ENCODE results near the gene ADM. TPM values are rescaled to one million over a fixed set of nuclear protein-coding genes. Genes with fewer than 3 reads are reported as not detected.

ADM gene
- total RNA-seq, 1 experiment from 2014 or later: 87.2 TPM

DNA sequence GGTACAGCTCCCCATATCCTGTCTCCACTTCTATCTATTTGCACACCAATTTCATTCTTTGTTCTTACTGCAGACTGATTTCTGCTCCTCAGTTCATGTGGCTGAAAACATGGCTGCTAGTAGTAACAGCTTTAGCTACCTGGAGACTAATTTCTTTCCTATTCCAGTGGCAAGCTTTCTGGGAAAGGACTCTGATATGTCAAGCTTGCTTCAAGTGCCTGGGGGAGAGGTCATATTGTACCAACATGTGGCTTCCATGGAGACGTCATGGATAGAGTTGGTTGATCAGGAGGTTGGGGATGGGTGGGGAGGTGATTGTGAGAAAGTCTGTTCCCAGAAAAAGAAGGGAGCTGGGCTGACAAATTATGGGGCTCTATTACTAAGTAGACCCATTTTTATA lies 44.9 kb downstream of the ADM start (continued):
- TF ChIP-seq, protein P1, sequence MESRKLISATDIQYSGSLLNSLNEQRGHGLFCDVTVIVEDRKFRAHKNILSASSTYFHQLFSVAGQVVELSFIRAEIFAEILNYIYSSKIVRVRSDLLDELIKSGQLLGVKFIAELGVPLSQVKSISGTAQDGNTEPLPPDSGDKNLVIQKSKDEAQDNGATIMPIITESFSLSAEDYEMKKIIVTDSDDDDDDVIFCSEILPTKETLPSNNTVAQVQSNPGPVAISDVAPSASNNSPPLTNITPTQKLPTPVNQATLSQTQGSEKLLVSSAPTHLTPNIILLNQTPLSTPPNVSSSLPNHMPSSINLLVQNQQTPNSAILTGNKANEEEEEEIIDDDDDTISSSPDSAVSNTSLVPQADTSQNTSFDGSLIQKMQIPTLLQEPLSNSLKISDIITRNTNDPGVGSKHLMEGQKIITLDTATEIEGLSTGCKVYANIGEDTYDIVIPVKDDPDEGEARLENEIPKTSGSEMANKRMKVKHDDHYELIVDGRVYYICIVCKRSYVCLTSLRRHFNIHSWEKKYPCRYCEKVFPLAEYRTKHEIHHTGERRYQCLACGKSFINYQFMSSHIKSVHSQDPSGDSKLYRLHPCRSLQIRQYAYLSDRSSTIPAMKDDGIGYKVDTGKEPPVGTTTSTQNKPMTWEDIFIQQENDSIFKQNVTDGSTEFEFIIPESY (IDR thresholded peaks at IDR 0.05; ENCODE audit: extremely low read depth, insufficient replicate concordance, low read length): no peak
- TF ChIP-seq FOSL1 (IDR thresholded peaks at IDR 0.05; ENCODE audit: low read depth) (no peak), TCF7L2 (IDR thresholded peaks at IDR 0.05; ENCODE audit: borderline replicate concordance, extremely low read depth, insufficient read depth, insufficient read length) (no peak), JUND (IDR thresholded peaks at IDR 0.05) (no peak)
- TF ChIP-seq, protein P2, sequence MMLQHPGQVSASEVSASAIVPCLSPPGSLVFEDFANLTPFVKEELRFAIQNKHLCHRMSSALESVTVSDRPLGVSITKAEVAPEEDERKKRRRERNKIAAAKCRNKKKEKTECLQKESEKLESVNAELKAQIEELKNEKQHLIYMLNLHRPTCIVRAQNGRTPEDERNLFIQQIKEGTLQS (IDR thresholded peaks at IDR 0.05): no peak
- TF ChIP-seq, protein P3, sequence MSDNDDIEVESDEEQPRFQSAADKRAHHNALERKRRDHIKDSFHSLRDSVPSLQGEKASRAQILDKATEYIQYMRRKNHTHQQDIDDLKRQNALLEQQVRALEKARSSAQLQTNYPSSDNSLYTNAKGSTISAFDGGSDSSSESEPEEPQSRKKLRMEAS (IDR thresholded peaks at IDR 0.05): no peak

DNA sequence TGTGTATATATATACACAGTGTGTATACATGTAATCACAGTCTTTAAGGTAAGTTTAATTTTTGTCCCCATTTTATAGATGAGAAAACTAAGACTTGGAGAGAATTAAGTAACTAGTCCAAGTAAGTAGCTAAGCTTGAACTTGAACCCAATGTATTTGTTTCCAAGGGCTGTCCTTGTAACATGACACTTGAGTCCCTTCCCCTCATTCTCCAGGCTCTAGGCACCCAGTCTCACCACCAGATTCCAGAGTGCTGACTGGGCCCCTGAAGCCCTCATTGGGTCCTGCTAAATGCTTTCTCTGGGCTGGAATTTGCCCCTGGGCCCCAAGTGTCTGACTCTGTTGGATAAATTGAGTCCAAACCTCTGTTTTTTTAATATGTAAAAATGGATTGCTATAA lies 45.5 kb downstream of the ADM start:
- BruUV-seq (replicated peaks): no TSS peak
- POLR2A ChIA-PET: interaction anchor here (1.5 kb wide), 1 partner anchor 40 kb away, joined by 3 read pairs; no protein-coding TSS in a partner anchor

More for the DNA sequence above, 45.5 kb downstream of the ADM start:
- intact Hi-C loops (cut with micrococcal nuclease): no loop called here
- ATAC-seq: peak; percentile 99
- DNase-seq (ENCODE audit: low read depth, low spot score): peak; percentile 80
- Histone ChIP-seq H4K20me1 (ENCODE audit: insufficient read depth) (no peaks in the 10 kb centered on the region), H3K36me3 (ENCODE audit: control insufficient read depth in 1 of 2, insufficient read depth in 2 of 2, low read length in 2 of 2) (no peaks in the 10 kb centered on the region), H3K79me2 (ENCODE audit: insufficient read depth, low read length) (no peaks in the 10 kb centered on the region), H3K9ac (ENCODE audit: low read length) (peak overlapping the region; percentile 48), H3K9me3 (ENCODE audit: control insufficient read depth in 1 of 2, insufficient read depth in 1 of 2, low read depth in 1 of 2, low read length in 2 of 2) (no peaks in the 10 kb centered on the region), H3K4me1 (ENCODE audit: control insufficient read depth in 1 of 2, insufficient read depth in 2 of 2, low read length in 2 of 2) (peaks cover 34 to 43% of the 10 kb centered on the region in 2 experiments), H3K27me3 (ENCODE audit: insufficient read depth, low read length) (no peaks in the 10 kb centered on the region), H3K4me3 (replicated peaks in 1 of 2; ENCODE audit: low read depth in 1 of 2, low read length in 2 of 2) (peak overlapping the region in 1 of 2 experiments; percentile 47; a peak in 2 of 4 replicates), H2AFZ (ENCODE audit: low read depth, low read length, poor library complexity, severe bottlenecking) (peak overlapping the region; percentile 61), H3K27ac (ENCODE audit: low read depth, low read length) (peak overlapping the region; percentile 16; the same call in 1 of the 2 replicates), H3K9me2 (ENCODE audit: insufficient read depth) (no peaks in the 10 kb centered on the region), H3K4me2 (ENCODE audit: low read length) (peak overlapping the region; percentile 73)
- CTCF ChIA-PET: interaction anchor here (3.8 kb wide), 1 partner anchor 16 kb away, joined by 29 read pairs; no protein-coding TSS in a partner anchor
- TF ChIP-seq CBX3 (IDR thresholded peaks at IDR 0.05; ENCODE audit: low read depth) (peak; percentile 19; the same call in 1 of the 2 replicates), ZNF274 (IDR thresholded peaks at IDR 0.05; ENCODE audit: low read depth, low read length) (no peak), EZH2 (IDR thresholded peaks at IDR 0.05) (no peak), YY1 (IDR thresholded peaks at IDR 0.05; ENCODE audit: extremely low read depth, insufficient replicate concordance, low read depth, low read length) (no peak), POLR2AphosphoS5 (IDR thresholded peaks at IDR 0.05; ENCODE audit: low read depth, low read length) (peak; percentile 40; the same call in 1 of the 2 replicates), POLR2A (IDR thresholded peaks at IDR 0.05; ENCODE audit: borderline replicate concordance, extremely low read depth, insufficient read depth, insufficient read length) (no peak), EGR1 (IDR thresholded peaks at IDR 0.05; ENCODE audit: low read depth) (no peak), EZH2phosphoT487 (IDR thresholded peaks at IDR 0.05; ENCODE audit: borderline replicate concordance) (no peak), FOSL1 (IDR thresholded peaks at IDR 0.05; ENCODE audit: low read depth) (peak; percentile 79), JUND (IDR thresholded peaks at IDR 0.05) (peak; percentile 60), SP1 (IDR thresholded peaks at IDR 0.05; ENCODE audit: low read depth) (peak; percentile 80)
- TF ChIP-seq, protein P3 (IDR thresholded peaks at IDR 0.05): 0 out of 2 replicates have a peak, but pooled peaks have one; percentile 2
- TF ChIP-seq, protein P1 (IDR thresholded peaks at IDR 0.05; ENCODE audit: extremely low read depth, insufficient replicate concordance, low read length): no peak
- RAD21 ChIA-PET (ENCODE audit: low non-redundant PET in 1 of 2, low total read pairs in 2 of 2, uncharacterized antibody in 2 of 2, unreplicated experiment in 2 of 2): interaction anchor here in 1 of 2 experiments (2.2 kb wide), 1 partner anchor 16 kb away, joined by 6 read pairs; no protein-coding TSS in a partner anchor
